DND-41 (cell line): Measurements from ENCODE around the gene GNB1L.

ENCODE experiments used
- EZH2 ChIP-seq: IDR thresholded peaks from 3 replicates; pipeline ENCODE4 v1.6.1; 2012; ENCODE audit warnings: borderline replicate concordance, low read depth, mild to moderate bottlenecking, moderate library complexity, low read length, inconsistent platforms; ENCODE audit not compliant: severe bottlenecking
- TF ChIP-seq, protein P1 (sequence below): IDR thresholded peaks from 2 replicates; pipeline ENCODE4 v1.5.1; 2012; ENCODE audit warnings: borderline replicate concordance, low read length, moderate library complexity, mild to moderate bottlenecking; ENCODE audit not compliant: poor library complexity, severe bottlenecking; ENCODE audit errors: extremely low read depth

DNA sequence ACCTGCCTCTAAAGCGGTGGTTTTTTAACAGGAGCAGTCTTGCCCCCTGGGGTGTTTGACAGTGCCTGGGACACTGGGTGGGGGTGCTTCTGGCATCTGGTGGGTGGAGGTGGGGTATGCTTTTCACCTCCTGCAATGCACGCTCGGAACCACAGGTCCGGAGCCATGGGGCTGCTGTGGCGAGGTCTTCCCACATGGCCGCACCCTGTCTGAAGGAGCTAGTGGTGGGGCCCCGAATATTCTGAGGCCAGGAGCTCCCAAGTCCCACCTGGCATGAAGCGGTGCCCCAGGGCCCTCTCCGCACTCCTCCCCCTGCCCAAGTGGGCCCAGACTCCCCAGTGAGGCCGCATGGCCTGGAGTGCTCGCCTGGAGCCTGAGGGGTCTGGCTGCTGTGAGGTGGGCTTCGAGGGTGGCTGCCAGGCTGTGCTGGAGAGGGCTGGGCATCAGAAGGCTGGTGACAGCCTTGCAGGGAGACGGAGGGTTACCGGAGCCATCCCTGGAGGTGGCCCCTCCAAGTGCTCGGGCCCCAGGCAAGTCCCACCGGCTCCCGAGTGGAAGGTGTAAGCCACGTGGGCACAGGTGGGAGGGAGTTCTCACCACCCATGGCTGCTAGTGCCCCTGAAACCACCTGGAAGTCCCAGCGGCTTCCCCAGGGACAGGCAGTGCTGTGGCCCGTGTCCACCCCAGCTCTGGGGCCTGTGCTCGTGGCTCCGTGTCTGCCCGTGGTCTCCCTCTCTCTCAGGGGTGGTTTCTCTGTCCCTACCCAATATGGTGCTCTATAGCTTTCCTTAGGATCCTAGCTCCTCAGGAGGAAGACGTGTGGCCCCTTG is 79.0 kb downstream of the GNB1L start:
- TF ChIP-seq, protein P1, sequence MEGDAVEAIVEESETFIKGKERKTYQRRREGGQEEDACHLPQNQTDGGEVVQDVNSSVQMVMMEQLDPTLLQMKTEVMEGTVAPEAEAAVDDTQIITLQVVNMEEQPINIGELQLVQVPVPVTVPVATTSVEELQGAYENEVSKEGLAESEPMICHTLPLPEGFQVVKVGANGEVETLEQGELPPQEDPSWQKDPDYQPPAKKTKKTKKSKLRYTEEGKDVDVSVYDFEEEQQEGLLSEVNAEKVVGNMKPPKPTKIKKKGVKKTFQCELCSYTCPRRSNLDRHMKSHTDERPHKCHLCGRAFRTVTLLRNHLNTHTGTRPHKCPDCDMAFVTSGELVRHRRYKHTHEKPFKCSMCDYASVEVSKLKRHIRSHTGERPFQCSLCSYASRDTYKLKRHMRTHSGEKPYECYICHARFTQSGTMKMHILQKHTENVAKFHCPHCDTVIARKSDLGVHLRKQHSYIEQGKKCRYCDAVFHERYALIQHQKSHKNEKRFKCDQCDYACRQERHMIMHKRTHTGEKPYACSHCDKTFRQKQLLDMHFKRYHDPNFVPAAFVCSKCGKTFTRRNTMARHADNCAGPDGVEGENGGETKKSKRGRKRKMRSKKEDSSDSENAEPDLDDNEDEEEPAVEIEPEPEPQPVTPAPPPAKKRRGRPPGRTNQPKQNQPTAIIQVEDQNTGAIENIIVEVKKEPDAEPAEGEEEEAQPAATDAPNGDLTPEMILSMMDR: no peak
- TF ChIP-seq EZH2: no peak
